M059J (cell line): ENCODE measurements around the gene OR2G2. TPM values are rescaled to one million over a fixed set of nuclear protein-coding genes. Genes with fewer than 3 reads are reported as not detected.
A peak's percentile ranks its signal among the peaks of the same experiment; 100 is the strongest.

Experiments used
- DNase-seq: peaks from one replicate; pipeline ENCODE4 v3.0.0-alpha.2; 2012; ENCODE audit warnings: low read depth
- total RNA-seq: library from RNA; depleted of rRNA; stranded (reverse); fragments of >200 nt; shearing (Covaris generic); gene quantifications from 2 replicates; pipeline ENCODE4 v1.2.3, GENCODE V29; 2014; rRNA removed

The OR2G2 gene
- total RNA-seq = not detected in 2 replicates

GRCh38 chr1:247588060-247588459 is at the start of gene OR2G2:
OR2G2 (plus strand) TSS chr1:247588360; CDS start chr1:247588360, 0 bp downstream.
- no peak for DNase-seq

- DNase-seq = no peak
Observed at GRCh38 chr1:247538561-247538960, 49.6 kb upstream of the OR2G2 start.

- DNase-seq = no peak
Observed at GRCh38 chr1:247539215-247539614, 48.9 kb upstream of the OR2G2 start.

- no peak for DNase-seq
Observed at GRCh38 chr1:247540581-247540980, 47.6 kb upstream of the OR2G2 start.

GRCh38 chr1:247542811-247543210 is 45.3 kb upstream of the OR2G2 start:
- DNase-seq = no peak

- DNase-seq = no peak
Observed at GRCh38 chr1:247548092-247548491, 40.1 kb upstream of the OR2G2 start.

GRCh38 chr1:247548769-247549182 is 39.4 kb upstream of the OR2G2 start, which contains the start of gene GCSAML:
GCSAML (plus strand) TSS chr1:247549134; CDS start chr1:247549192, 58 bp downstream.
- no peak for DNase-seq

GRCh38 chr1:247551721-247552120 is 36.4 kb upstream of the OR2G2 start:
- peak; percentile 63 for DNase-seq

GRCh38 chr1:247552231-247552630 is 35.9 kb upstream of the OR2G2 start:
- no peak for DNase-seq

- no peak for DNase-seq
Observed at GRCh38 chr1:247557926-247558674, 30.1 kb upstream of the OR2G2 start.

GRCh38 chr1:247561711-247562110 is 26.4 kb upstream of the OR2G2 start:
- DNase-seq = no peak

- peak; percentile 25 for DNase-seq
Observed at GRCh38 chr1:247562198-247562597, 26.0 kb upstream of the OR2G2 start.

GRCh38 chr1:247574236-247574635 is 13.9 kb upstream of the OR2G2 start:
- no peak for DNase-seq

- no peak for DNase-seq
Observed at GRCh38 chr1:247574664-247575063, 13.5 kb upstream of the OR2G2 start.

GRCh38 chr1:247576514-247576913 is 11.6 kb upstream of the OR2G2 start:
- peak; percentile 18 for DNase-seq

- no peak for DNase-seq
Observed at GRCh38 chr1:247578946-247579460, 9.2 kb upstream of the OR2G2 start.

- DNase-seq = no peak
Observed at GRCh38 chr1:247605286-247605685, 17.1 kb downstream of the OR2G2 start, which contains the start of gene OR2G3. OR2G3 (plus strand) TSS chr1:247605586; CDS start chr1:247605586, 0 bp downstream.

GRCh38 chr1:247613405-247613804 is 25.2 kb downstream of the OR2G2 start:
- DNase-seq = no peak

GRCh38 chr1:247614625-247615024 is 26.5 kb downstream of the OR2G2 start:
- no peak for DNase-seq

- no peak for DNase-seq
Observed at GRCh38 chr1:247627951-247628350, 39.8 kb downstream of the OR2G2 start.

GRCh38 chr1:247638011-247638410 is 49.9 kb downstream of the OR2G2 start:
- no peak for DNase-seq

GRCh38 chr1:247638781-247639180 is 50.6 kb downstream of the OR2G2 start:
- no peak for DNase-seq
